ENCODE results near the gene RFLNA. TPM values are rescaled to one million over a fixed set of nuclear protein-coding genes. Genes with fewer than 3 reads are reported as not detected.

Gene RFLNA
- total and polyA plus RNA-seq, 4 donors: 0.40 to 1.8 (median 1.4) TPM

DNA sequence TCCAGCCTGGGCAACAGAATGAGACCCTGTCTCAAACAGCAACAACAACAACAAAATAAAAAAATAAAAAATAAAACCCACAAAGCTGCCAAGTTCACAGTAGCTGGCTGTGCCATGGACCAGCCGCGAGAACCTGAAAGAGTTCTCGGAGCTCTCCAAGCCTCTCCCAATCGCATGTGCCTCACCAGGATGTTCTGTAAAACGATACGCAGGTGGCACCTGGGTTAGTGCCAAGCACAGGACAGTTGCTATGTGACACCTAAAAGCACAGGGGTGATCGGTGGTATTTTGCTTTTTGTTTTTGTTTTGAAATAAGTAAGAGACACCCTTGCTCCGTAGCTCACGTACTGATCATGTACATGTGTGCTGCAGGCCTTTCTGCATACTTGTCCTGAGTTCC lies 52.4 kb downstream of the RFLNA start:
- ATAC-seq (ENCODE audit: insufficient read depth, low FRiP score): no peak
- no peak overlapping the region for H3K27ac ChIP-seq (ENCODE audit: low read depth in 1 of 2, low read length in 1 of 2)
- no peak overlapping the region for H3K9ac ChIP-seq (ENCODE audit: insufficient read depth in 1 of 2, low read length in 2 of 2)
- TF ChIP-seq, protein P1, sequence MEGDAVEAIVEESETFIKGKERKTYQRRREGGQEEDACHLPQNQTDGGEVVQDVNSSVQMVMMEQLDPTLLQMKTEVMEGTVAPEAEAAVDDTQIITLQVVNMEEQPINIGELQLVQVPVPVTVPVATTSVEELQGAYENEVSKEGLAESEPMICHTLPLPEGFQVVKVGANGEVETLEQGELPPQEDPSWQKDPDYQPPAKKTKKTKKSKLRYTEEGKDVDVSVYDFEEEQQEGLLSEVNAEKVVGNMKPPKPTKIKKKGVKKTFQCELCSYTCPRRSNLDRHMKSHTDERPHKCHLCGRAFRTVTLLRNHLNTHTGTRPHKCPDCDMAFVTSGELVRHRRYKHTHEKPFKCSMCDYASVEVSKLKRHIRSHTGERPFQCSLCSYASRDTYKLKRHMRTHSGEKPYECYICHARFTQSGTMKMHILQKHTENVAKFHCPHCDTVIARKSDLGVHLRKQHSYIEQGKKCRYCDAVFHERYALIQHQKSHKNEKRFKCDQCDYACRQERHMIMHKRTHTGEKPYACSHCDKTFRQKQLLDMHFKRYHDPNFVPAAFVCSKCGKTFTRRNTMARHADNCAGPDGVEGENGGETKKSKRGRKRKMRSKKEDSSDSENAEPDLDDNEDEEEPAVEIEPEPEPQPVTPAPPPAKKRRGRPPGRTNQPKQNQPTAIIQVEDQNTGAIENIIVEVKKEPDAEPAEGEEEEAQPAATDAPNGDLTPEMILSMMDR (IDR thresholded peaks at IDR 0.05; ENCODE audit: control extremely low read depth, extremely low read depth): no peak
- no peak overlapping the region for H3K4me3 ChIP-seq
- H3K27me3 ChIP-seq (ENCODE audit: control insufficient read depth in 3 of 3, insufficient read depth in 3 of 3, low read length in 2 of 3): no peaks in the 10 kb centered on the region
- peaks cover 31 to 88% (median 43%) of the 10 kb centered on the region in 4 donors for H3K36me3 ChIP-seq (ENCODE audit: control insufficient read depth in 4 of 4, insufficient read depth in 4 of 4, low read length in 4 of 4)
- no peaks in the 10 kb centered on the region for H3K4me1 ChIP-seq (ENCODE audit: control insufficient read depth in 5 of 5, insufficient read depth in 5 of 5, low read length in 5 of 5)
- 90 to 95% methylated on average over 9 of the region's 9 CpGs for WGBS, 2 donors
- no peaks in the 10 kb centered on the region for H3K9me3 ChIP-seq (ENCODE audit: control insufficient read depth in 4 of 4, insufficient read depth in 3 of 4, low read length in 3 of 4)
- DNase-seq: no peak

DNA sequence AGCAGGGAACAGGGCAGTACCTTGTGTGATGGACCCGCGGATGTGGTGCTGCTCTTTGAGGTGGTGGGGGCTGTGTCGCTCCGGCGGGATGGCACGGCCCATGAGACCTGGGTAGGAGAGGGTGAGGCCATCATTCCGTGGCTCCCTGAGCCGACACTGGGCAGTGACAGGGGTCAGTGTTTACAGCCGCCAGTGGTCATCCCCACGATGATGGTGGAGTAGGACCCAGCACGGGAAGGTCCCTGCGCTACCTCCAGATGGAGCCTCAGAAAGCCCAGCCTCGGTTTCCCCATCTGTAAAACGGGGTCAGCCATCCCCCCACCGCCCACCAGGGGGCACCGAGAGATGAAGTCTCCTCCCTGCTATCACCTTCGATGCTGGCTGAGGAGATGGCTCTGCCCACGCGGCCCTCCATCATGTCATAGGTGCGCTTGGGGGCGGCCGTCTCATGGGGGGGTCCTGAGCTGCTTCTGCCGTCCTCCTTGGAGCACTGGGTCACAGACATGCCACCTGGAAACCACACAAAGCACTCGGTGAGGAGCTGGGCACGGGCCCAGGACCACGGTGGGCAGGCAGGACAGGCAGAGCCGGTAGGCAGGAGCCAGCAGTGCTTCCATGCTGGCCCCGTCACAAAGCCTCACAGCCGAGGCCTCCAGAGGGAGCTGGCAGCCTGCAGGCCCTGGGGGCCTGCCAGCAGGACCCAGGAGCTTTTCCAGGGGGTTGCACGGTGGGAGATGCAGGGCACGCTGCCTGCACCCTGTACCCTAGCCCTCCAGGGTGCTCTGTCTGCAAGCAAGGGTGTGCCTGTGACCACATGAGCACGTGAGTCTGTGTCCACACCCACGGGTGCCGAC lies 53.1 kb downstream of the RFLNA start:
- no peak overlapping the region for H3K27ac ChIP-seq (ENCODE audit: low read depth in 1 of 2, low read length in 1 of 2)

DNA sequence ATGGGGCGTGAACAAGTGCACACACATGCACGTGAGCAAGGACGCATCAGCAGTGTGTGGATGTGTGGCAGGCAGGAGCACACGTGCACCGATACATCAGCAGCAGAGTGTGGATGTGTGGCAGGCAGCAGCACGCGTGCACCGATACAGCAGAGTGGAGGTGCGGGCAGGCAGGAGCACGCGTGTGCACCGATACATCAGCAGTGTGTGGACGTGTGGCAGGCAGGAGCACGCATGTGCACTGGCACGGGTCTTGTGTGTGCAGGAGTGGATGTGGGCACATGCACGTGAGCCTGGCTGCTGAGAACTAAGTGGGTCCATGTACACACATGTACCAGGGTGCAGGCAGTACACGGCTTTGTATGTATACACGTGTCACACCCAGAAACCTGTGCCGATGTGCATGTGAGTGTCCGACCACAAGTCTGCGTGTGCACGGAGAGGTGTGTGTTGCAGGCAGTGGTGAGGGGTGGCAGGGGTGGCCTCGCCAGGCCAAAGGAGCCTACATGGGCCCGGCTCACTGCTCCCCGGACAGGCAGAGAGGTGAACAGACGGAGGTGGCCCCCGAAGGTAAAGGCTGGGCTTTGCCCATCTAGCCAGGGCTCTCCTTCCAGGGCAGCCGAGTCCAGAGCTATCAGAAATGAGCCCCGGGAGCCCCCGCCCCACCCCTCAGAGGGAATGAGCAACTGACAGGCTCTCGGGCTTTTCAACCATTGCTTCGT lies 53.9 kb downstream of the RFLNA start:
- H3K27me3 ChIP-seq (ENCODE audit: control insufficient read depth in 3 of 3, insufficient read depth in 3 of 3, low read length in 2 of 3): no peaks in the 10 kb centered on the region
- peaks cover 0 to 1% (median 0%) of the 10 kb centered on the region in 4 donors for H3K9me3 ChIP-seq (ENCODE audit: control insufficient read depth in 4 of 4, insufficient read depth in 3 of 4, low read length in 3 of 4)
- H3K4me1 ChIP-seq (ENCODE audit: control insufficient read depth in 5 of 5, insufficient read depth in 5 of 5, low read length in 5 of 5): peaks cover 0 to 7% (median 0%) of the 10 kb centered on the region in 5 donors
- H3K27ac ChIP-seq (ENCODE audit: low read depth in 1 of 2, low read length in 1 of 2): no peak overlapping the region
- 95 to 97% methylated on average over 32 of the region's 32 CpGs for WGBS, 2 donors
- no peak for DNase-seq
- H3K9ac ChIP-seq (ENCODE audit: insufficient read depth in 1 of 2, low read length in 2 of 2): no peak overlapping the region
- no peak overlapping the region for H3K4me3 ChIP-seq
- no peak for ATAC-seq (ENCODE audit: insufficient read depth, low FRiP score)
- peaks cover 27 to 92% (median 44%) of the 10 kb centered on the region in 4 donors for H3K36me3 ChIP-seq (ENCODE audit: control insufficient read depth in 4 of 4, insufficient read depth in 4 of 4, low read length in 4 of 4)
- TF ChIP-seq, protein P1 (IDR thresholded peaks at IDR 0.05; ENCODE audit: control extremely low read depth, extremely low read depth): no peak

More for the DNA sequence above, 53.1 kb downstream of the RFLNA start:
- TF ChIP-seq, protein P1 (IDR thresholded peaks at IDR 0.05; ENCODE audit: control extremely low read depth, extremely low read depth): peak; percentile 32
- H3K4me1 ChIP-seq (ENCODE audit: control insufficient read depth in 5 of 5, insufficient read depth in 5 of 5, low read length in 5 of 5): peaks cover 0 to 6% (median 0%) of the 10 kb centered on the region in 5 donors
- H3K36me3 ChIP-seq (ENCODE audit: control insufficient read depth in 4 of 4, insufficient read depth in 4 of 4, low read length in 4 of 4): peaks cover 27 to 86% (median 44%) of the 10 kb centered on the region in 4 donors
- no peak for DNase-seq
- 89 to 90% methylated on average over 33 to 34 of the region's 34 CpGs for WGBS, 2 donors
- no peak overlapping the region for H3K9ac ChIP-seq (ENCODE audit: insufficient read depth in 1 of 2, low read length in 2 of 2)
- no peaks in the 10 kb centered on the region for H3K9me3 ChIP-seq (ENCODE audit: control insufficient read depth in 4 of 4, insufficient read depth in 3 of 4, low read length in 3 of 4)
- H3K4me3 ChIP-seq: no peak overlapping the region
- ATAC-seq (ENCODE audit: insufficient read depth, low FRiP score): no peak
- no peaks in the 10 kb centered on the region for H3K27me3 ChIP-seq (ENCODE audit: control insufficient read depth in 3 of 3, insufficient read depth in 3 of 3, low read length in 2 of 3)

Measured in lung (tissue), 12 donors.